WTC11 (cell line): ENCODE results near the gene C11orf97. TPM values are rescaled to one million over a fixed set of nuclear protein-coding genes. Genes with fewer than 3 reads are reported as not detected.

Source experiments
- ATAC-seq: fragments of 200-7000 bp; cut with Tn5 transposase; 2 replicates; pipeline ENCODE4 v1.10.0; 2021; ENCODE audit warnings: mild to moderate bottlenecking, moderate library complexity
- CTCF ChIA-PET: fragments of 300-600 bp; sonication (Branson Sonifier 250); formaldehyde crosslinking; loops from one replicate; lab custom pipeline; 2021; ENCODE audit warnings: antibody characterized with exemption; lab: Charles Lee
- POLR2A ChIA-PET: fragments of 350-600 bp; sonication (Branson Sonifier 250); formaldehyde crosslinking; loops from one replicate; lab custom pipeline; 2021; ENCODE audit warnings: antibody characterized with exemption; lab: Charles Lee
- DNase-seq: peaks from one replicate; pipeline ENCODE4 v3.0.0; 2021; ENCODE audit warnings: low spot score
- H3K27ac Mint-ChIP-seq: 2 replicates; pipeline ENCODE4 v1.8.0; 2021; ENCODE audit warnings: mixed read lengths
- H3K27me3 Mint-ChIP-seq: 2 replicates; pipeline ENCODE4 v1.8.0; 2021; ENCODE audit warnings: low read depth, mild to moderate bottlenecking, moderate library complexity, mixed read lengths
- H3K36me3 Mint-ChIP-seq: 2 replicates; pipeline ENCODE4 v1.8.0; 2021; ENCODE audit warnings: mixed read lengths
- H3K4me1 Mint-ChIP-seq: 2 replicates; pipeline ENCODE4 v1.8.0; 2022; ENCODE audit warnings: mixed read lengths
- H3K4me3 Mint-ChIP-seq: 2 replicates; pipeline ENCODE4 v1.8.0; 2021; ENCODE audit warnings: mild to moderate bottlenecking, moderate library complexity, mixed read lengths
- H3K9me3 Mint-ChIP-seq: 2 replicates; pipeline ENCODE4 v1.8.0; 2021; ENCODE audit warnings: mixed read lengths
- ELF4 ChIP-seq: sonication (generic); formaldehyde crosslinking; IDR thresholded peaks from 2 replicates; pipeline ENCODE4 v1.8.1; 2022; ENCODE audit warnings: low read depth, mild to moderate bottlenecking, moderate library complexity, missing genetic modification reagents
- FOXP1 ChIP-seq: sonication (generic); formaldehyde crosslinking; IDR thresholded peaks from 2 replicates; pipeline ENCODE4 v1.8.0; 2022; ENCODE audit warnings: missing genetic modification reagents, mild to moderate bottlenecking, moderate library complexity, borderline replicate concordance
- IRF2 ChIP-seq: sonication (generic); formaldehyde crosslinking; IDR thresholded peaks from 2 replicates; pipeline ENCODE4 v1.8.0; 2022; ENCODE audit warnings: low read depth, missing genetic modification reagents, borderline replicate concordance
- KAT7 ChIP-seq: sonication (generic); formaldehyde crosslinking; IDR thresholded peaks from 2 replicates; pipeline ENCODE4 v1.8.1; 2023; ENCODE audit warnings: missing genetic modification reagents, mild to moderate bottlenecking, borderline replicate concordance
- MXD4 ChIP-seq: fragments of 250-450 bp; sonication (Bioruptor Pico); IDR thresholded peaks from 2 replicates; pipeline ENCODE4 v1.8.0; 2021; ENCODE audit warnings: mild to moderate bottlenecking, moderate library complexity, borderline replicate concordance
- NFATC4 ChIP-seq: fragments of 250-450 bp; sonication (Bioruptor Pico); IDR thresholded peaks from 2 replicates; pipeline ENCODE4 v1.9.0; 2021; ENCODE audit warnings: mild to moderate bottlenecking
- NFYB ChIP-seq: sonication (generic); formaldehyde crosslinking; conservative IDR thresholded peaks from 2 replicates; pipeline ENCODE4 v1.8.0; 2022; ENCODE audit warnings: low read depth, missing genetic modification reagents
- NR2C2 ChIP-seq: sonication (generic); formaldehyde crosslinking; IDR thresholded peaks from 2 replicates; pipeline ENCODE4 v1.8.0; 2022; ENCODE audit warnings: mild to moderate bottlenecking, missing genetic modification reagents
- SP1 ChIP-seq: sonication (generic); formaldehyde crosslinking; conservative IDR thresholded peaks from 2 replicates; pipeline ENCODE4 v1.8.1; 2022; ENCODE audit warnings: missing genetic modification reagents
- TEAD1 ChIP-seq: sonication (generic); formaldehyde crosslinking; IDR thresholded peaks from 2 replicates; pipeline ENCODE4 v1.8.0; 2022; ENCODE audit warnings: mild to moderate bottlenecking, missing genetic modification reagents
- ZNF121 ChIP-seq: sonication (generic); formaldehyde crosslinking; IDR thresholded peaks from 2 replicates; pipeline ENCODE4 v1.8.0; 2023; ENCODE audit warnings: missing genetic modification reagents
- ZNF416 ChIP-seq: fragments of 250-450 bp; sonication (Bioruptor Pico); IDR thresholded peaks from 2 replicates; pipeline ENCODE4 v1.9.0; 2021; ENCODE audit warnings: mild to moderate bottlenecking, inconsistent platforms
- total RNA-seq: library from RNA; stranded (reverse); gene quantifications from 3 replicates; pipeline ENCODE4 v1.2.3, GENCODE V29; 2021
- TF ChIP-seq, protein P1 (sequence below): sonication (generic); formaldehyde crosslinking; IDR thresholded peaks from 2 replicates; pipeline ENCODE4 v1.8.0; 2022; ENCODE audit warnings: mild to moderate bottlenecking, missing genetic modification reagents
- TF ChIP-seq, protein P2 (sequence below): fragments of 250-450 bp; sonication (Bioruptor Pico); conservative IDR thresholded peaks from 2 replicates; pipeline ENCODE4 v1.9.0; 2021; ENCODE audit warnings: mild to moderate bottlenecking
- TF ChIP-seq, protein P3 (sequence below): sonication (generic); formaldehyde crosslinking; IDR thresholded peaks from 2 replicates; pipeline ENCODE4 v1.8.0; 2023; ENCODE audit warnings: missing genetic modification reagents, mild to moderate bottlenecking, borderline replicate concordance
- TF ChIP-seq, protein P4 (sequence below): sonication (generic); formaldehyde crosslinking; IDR thresholded peaks from 2 replicates; pipeline ENCODE4 v1.8.0; 2022; ENCODE audit warnings: mild to moderate bottlenecking, missing genetic modification reagents
- TF ChIP-seq, protein P5 (sequence below): sonication (generic); formaldehyde crosslinking; conservative IDR thresholded peaks from 2 replicates; pipeline ENCODE4 v1.8.1; 2023; ENCODE audit warnings: mild to moderate bottlenecking, low read depth, missing genetic modification reagents, moderate library complexity
- TF ChIP-seq, protein P6 (sequence below): sonication (generic); formaldehyde crosslinking; IDR thresholded peaks from 2 replicates; pipeline ENCODE4 v1.8.0; 2023; ENCODE audit warnings: mild to moderate bottlenecking, missing genetic modification reagents
- TF ChIP-seq, protein P7 (sequence below): fragments of 250-450 bp; sonication (Bioruptor Pico); IDR thresholded peaks from 2 replicates; pipeline ENCODE4 v1.9.0; 2021; ENCODE audit warnings: moderate library complexity, mild to moderate bottlenecking, inconsistent platforms, borderline replicate concordance

Gene C11orf97
- total RNA-seq, 1 experiment from 2014 or later, result not detected

DNA sequence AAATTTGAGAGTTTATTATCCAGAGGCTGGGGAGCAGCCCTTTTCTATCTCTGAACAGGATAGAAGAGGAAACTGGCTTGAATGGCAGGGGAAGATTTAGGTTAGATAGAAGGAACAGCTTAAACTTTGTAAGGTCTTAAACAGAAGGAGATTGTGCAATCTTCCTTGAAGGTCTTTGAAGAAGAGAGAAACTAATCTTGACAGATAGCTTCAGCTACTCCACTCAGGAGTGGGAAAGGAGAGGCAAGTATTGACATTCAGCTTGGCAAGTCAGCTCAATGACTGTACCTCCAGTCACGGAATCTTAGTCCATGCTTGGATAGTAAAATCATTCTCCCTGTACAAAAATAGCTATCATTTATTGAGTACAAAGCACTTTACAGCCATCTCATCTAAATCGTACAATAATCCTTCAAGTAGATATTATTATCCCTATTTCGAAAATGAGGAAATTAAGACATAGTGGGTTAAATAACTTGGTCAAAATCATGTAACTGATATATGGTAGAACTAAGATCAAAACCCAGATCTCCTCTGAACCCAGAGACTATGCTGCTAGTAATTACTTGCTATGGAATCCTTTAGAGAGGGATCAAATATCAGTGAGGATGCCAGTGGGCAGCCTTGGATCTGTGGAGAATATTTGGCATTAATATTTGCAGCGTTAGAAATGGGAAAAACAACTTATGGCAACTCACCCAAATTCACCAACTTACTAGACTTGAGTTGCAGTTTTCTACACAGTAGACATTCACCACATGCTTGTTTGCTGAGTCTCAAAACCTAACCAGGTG lies 14.6 kb downstream of the C11orf97 start (continued):
- TF ChIP-seq NFATC4 (no peak), SP1 (CRISPR knock-in tag) (no peak), ZNF121 (CRISPR knock-in tag) (no peak)

DNA sequence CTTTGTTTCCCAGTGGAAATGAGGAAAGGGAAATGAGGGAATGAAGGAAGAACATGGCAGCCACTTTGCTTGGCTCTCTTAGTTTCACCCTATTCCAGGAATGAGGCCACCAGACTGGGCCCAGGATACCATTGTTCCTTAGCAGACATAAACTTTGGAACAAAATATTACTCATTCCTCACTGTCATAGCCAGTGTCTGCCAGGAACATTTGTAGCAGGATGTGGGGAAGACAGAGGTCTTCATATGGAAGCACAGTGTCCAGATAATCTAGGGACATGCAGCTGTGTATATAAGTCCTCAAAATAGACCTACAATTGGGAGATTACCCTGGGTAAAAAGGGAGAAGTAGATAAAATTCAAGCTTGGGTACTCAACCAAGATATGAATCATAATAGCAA lies 16.3 kb downstream of the C11orf97 start:
- Mint-ChIP-seq H3K27ac (no peak overlapping the region), H3K27me3 (peaks cover 21% of the 10 kb centered on the region), H3K36me3 (no peaks in the 10 kb centered on the region), H3K4me1 (no peaks in the 10 kb centered on the region), H3K9me3 (no peaks in the 10 kb centered on the region), H3K4me3 (no peak overlapping the region)
- TF ChIP-seq, protein P1, sequence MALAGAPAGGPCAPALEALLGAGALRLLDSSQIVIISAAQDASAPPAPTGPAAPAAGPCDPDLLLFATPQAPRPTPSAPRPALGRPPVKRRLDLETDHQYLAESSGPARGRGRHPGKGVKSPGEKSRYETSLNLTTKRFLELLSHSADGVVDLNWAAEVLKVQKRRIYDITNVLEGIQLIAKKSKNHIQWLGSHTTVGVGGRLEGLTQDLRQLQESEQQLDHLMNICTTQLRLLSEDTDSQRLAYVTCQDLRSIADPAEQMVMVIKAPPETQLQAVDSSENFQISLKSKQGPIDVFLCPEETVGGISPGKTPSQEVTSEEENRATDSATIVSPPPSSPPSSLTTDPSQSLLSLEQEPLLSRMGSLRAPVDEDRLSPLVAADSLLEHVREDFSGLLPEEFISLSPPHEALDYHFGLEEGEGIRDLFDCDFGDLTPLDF (CRISPR knock-in tag), result no peak
- no peak for TF ChIP-seq NR2C2 (CRISPR knock-in tag)
- no peak for TF ChIP-seq NFYB
- TF ChIP-seq, protein P2, sequence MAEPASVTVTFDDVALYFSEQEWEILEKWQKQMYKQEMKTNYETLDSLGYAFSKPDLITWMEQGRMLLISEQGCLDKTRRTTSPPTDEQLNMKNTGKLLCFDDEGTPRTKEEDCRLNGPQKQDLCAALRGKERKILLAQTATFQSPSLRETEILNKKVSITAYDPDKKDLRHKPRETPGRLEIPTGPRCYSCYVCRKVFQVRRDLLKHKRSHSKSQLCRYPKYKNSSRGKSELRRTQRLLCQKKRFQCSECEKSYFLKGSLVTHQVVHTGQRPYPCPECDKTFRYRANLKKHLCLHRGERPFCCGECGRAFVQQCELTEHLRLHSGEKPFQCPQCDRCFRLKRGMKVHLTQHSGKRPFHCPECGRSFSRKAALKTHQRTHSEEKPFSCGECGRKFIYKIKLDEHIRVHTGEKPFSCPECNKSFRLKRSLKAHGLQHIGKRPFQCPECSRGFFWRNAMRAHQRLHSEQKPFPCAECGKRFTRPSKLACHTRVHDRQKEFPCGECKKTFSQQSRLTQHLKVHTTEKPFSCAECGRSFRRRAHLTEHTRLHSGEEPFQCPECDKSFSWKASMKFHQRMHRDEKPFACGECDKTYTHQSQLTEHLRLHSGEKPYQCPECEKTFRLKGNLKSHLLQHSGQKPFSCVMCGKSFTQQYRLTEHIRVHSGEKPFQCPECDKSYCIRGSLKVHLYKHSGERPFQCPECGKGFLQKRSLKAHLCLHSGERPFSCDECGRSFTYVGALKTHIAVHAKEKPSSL (CRISPR knock-in tag), result no peak
- no peak for TF ChIP-seq IRF2 (CRISPR knock-in tag)
- no peak for TF ChIP-seq ZNF416 (CRISPR knock-in tag)
- TF ChIP-seq, protein P3, sequence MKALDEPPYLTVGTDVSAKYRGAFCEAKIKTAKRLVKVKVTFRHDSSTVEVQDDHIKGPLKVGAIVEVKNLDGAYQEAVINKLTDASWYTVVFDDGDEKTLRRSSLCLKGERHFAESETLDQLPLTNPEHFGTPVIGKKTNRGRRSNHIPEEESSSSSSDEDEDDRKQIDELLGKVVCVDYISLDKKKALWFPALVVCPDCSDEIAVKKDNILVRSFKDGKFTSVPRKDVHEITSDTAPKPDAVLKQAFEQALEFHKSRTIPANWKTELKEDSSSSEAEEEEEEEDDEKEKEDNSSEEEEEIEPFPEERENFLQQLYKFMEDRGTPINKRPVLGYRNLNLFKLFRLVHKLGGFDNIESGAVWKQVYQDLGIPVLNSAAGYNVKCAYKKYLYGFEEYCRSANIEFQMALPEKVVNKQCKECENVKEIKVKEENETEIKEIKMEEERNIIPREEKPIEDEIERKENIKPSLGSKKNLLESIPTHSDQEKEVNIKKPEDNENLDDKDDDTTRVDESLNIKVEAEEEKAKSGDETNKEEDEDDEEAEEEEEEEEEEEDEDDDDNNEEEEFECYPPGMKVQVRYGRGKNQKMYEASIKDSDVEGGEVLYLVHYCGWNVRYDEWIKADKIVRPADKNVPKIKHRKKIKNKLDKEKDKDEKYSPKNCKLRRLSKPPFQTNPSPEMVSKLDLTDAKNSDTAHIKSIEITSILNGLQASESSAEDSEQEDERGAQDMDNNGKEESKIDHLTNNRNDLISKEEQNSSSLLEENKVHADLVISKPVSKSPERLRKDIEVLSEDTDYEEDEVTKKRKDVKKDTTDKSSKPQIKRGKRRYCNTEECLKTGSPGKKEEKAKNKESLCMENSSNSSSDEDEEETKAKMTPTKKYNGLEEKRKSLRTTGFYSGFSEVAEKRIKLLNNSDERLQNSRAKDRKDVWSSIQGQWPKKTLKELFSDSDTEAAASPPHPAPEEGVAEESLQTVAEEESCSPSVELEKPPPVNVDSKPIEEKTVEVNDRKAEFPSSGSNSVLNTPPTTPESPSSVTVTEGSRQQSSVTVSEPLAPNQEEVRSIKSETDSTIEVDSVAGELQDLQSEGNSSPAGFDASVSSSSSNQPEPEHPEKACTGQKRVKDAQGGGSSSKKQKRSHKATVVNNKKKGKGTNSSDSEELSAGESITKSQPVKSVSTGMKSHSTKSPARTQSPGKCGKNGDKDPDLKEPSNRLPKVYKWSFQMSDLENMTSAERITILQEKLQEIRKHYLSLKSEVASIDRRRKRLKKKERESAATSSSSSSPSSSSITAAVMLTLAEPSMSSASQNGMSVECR (CRISPR knock-in tag), result no peak
- no peak for TF ChIP-seq MXD4
- POLR2A ChIA-PET, result no interaction called here
- CTCF ChIA-PET, result no interaction called here
- DNase-seq (no peak), ATAC-seq (no peak)

DNA sequence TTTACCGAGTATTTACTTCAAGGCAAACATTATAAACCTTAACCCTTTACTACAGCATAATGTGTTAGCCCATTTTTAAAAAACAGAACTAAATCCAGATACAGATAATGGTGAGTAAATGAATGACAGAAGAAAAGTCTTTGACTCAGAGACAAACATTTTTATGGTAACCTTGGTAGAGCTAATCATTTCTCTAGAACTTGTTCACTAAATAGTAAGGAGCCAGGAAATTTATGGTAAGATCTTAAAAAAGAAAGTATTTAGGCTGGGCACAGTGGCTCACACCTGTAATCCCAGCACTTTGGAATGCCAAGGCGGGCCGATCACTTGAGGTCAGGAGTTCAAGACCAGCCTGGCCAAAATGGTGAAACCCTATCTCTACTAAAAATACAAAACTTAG lies 19.9 kb downstream of the C11orf97 start:
- TF ChIP-seq, protein P4, sequence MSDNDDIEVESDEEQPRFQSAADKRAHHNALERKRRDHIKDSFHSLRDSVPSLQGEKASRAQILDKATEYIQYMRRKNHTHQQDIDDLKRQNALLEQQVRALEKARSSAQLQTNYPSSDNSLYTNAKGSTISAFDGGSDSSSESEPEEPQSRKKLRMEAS (CRISPR knock-in tag), result no peak
- TF ChIP-seq ELF4 (CRISPR knock-in tag) (no peak), FOXP1 (CRISPR knock-in tag) (no peak), TEAD1 (CRISPR knock-in tag) (no peak), KAT7 (no peak)
- TF ChIP-seq, protein P5, sequence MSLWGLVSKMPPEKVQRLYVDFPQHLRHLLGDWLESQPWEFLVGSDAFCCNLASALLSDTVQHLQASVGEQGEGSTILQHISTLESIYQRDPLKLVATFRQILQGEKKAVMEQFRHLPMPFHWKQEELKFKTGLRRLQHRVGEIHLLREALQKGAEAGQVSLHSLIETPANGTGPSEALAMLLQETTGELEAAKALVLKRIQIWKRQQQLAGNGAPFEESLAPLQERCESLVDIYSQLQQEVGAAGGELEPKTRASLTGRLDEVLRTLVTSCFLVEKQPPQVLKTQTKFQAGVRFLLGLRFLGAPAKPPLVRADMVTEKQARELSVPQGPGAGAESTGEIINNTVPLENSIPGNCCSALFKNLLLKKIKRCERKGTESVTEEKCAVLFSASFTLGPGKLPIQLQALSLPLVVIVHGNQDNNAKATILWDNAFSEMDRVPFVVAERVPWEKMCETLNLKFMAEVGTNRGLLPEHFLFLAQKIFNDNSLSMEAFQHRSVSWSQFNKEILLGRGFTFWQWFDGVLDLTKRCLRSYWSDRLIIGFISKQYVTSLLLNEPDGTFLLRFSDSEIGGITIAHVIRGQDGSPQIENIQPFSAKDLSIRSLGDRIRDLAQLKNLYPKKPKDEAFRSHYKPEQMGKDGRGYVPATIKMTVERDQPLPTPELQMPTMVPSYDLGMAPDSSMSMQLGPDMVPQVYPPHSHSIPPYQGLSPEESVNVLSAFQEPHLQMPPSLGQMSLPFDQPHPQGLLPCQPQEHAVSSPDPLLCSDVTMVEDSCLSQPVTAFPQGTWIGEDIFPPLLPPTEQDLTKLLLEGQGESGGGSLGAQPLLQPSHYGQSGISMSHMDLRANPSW (CRISPR knock-in tag), result no peak
- TF ChIP-seq, protein P6, sequence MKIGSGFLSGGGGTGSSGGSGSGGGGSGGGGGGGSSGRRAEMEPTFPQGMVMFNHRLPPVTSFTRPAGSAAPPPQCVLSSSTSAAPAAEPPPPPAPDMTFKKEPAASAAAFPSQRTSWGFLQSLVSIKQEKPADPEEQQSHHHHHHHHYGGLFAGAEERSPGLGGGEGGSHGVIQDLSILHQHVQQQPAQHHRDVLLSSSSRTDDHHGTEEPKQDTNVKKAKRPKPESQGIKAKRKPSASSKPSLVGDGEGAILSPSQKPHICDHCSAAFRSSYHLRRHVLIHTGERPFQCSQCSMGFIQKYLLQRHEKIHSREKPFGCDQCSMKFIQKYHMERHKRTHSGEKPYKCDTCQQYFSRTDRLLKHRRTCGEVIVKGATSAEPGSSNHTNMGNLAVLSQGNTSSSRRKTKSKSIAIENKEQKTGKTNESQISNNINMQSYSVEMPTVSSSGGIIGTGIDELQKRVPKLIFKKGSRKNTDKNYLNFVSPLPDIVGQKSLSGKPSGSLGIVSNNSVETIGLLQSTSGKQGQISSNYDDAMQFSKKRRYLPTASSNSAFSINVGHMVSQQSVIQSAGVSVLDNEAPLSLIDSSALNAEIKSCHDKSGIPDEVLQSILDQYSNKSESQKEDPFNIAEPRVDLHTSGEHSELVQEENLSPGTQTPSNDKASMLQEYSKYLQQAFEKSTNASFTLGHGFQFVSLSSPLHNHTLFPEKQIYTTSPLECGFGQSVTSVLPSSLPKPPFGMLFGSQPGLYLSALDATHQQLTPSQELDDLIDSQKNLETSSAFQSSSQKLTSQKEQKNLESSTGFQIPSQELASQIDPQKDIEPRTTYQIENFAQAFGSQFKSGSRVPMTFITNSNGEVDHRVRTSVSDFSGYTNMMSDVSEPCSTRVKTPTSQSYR (CRISPR knock-in tag), result no peak
- TF ChIP-seq, protein P7, sequence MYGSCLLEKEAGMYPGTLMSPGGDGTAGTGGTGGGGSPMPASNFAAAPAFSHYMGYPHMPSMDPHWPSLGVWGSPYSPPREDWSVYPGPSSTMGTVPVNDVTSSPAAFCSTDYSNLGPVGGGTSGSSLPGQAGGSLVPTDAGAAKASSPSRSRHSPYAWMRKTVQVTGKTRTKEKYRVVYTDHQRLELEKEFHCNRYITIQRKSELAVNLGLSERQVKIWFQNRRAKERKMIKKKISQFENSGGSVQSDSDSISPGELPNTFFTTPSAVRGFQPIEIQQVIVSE, result no peak
- ATAC-seq, result no peak
- no peak overlapping the region for H3K27ac Mint-ChIP-seq
- no peak for DNase-seq
- ChIA-PET CTCF (no interaction called here), POLR2A (no interaction called here)
- H3K4me1 Mint-ChIP-seq, result no peaks in the 10 kb centered on the region
- peaks cover 6% of the 10 kb centered on the region for H3K27me3 Mint-ChIP-seq
- no peaks in the 10 kb centered on the region for H3K9me3 Mint-ChIP-seq
- H3K4me3 Mint-ChIP-seq, result no peak overlapping the region
- H3K36me3 Mint-ChIP-seq, result no peaks in the 10 kb centered on the region
